Measurements from ENCODE around the gene FOXP1. TPM values are rescaled to one million over a fixed set of nuclear protein-coding genes. Genes with fewer than 3 reads are reported as not detected.

FOXP1 gene
- total RNA-seq, 4 donors from 2014 or later = 181 to 225 (median 205) TPM

DNA sequence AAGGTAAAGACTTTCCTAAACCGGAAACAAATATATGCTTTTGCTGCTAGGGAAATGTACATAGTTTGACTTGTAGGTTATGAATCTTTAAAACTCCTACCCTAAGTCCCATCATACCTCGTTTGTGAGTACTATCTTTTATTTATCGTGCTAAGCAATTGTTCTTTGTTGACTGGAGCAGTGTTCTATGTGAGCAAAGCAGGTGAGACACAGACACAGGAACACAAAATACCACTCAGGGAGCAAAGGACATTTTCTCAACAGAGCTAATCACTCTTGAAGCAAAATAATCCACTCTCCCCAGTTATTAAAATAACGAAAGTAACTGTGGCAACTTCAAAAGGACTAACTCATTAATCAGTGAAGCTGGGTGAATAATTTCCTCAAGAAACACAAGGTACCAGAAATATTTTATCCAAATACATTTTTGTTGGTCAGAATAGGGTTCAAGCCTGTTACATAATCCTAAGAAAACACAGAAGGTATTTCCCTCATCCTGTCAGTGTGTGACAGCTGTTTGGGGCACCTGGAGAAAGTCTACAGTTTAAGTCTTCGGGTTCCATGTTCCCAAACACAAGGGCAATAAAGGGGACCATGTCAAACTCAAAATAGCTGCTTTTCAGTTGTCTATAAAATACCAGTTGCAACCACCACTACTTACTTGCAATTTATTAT, 407.7 kb downstream of the FOXP1 start:
- Histone ChIP-seq H3K27ac (replicated peaks in 1 of 4) (no peak overlapping the region), H3K27me3 (no peaks in the 10 kb centered on the region), H3K9me3 (no peaks in the 10 kb centered on the region), H3K4me1 (peaks cover 3 to 41% (median 14%) of the 10 kb centered on the region in 4 donors), H3K36me3 (peaks cover 0 to 3% (median 2%) of the 10 kb centered on the region in 4 donors), H3K4me3 (no peak overlapping the region)
- no peak for DNase-seq (ENCODE audit: extremely low spot score)
- intact Hi-C loops (cut with DNase I) = no loop called here
- TF ChIP-seq POLR2A (IDR thresholded peaks at IDR 0.05; ENCODE audit: low read depth) = no peak
- WGBS = 78% methylated on average over 5 of the region's 5 CpGs

DNA sequence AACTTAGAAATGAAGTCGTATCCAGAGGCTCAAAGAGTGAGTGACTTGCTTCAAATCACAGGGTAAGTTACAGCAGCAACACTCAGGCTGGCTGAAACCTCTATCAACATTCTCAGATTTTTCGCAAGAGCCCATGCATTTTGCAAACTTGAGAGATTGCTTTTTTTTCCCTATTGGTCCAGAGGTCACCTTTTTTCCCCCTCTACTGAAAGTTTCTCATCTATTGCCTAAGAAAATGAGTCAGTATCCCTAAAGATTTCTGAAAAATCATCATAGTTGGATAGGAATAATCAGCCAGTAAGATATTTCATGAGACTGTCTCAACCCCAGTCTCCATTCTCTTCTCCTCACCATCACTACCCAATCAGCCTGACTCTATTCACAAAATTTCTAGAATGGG, 410.6 kb downstream of the FOXP1 start:
- WGBS = 86% methylated on average over 2 of the region's 2 CpGs
- Histone ChIP-seq H3K27ac (replicated peaks in 1 of 4) (peak overlapping the region in 1 of 4 donors; percentile 9), H3K4me3 (no peak overlapping the region), H3K36me3 (peaks cover 0 to 3% (median 2%) of the 10 kb centered on the region in 4 donors), H3K27me3 (no peaks in the 10 kb centered on the region), H3K4me1 (peaks cover 3 to 59% (median 32%) of the 10 kb centered on the region in 4 donors), H3K9me3 (no peaks in the 10 kb centered on the region)
- no peak for DNase-seq (ENCODE audit: extremely low spot score)
- TF ChIP-seq, protein P1, sequence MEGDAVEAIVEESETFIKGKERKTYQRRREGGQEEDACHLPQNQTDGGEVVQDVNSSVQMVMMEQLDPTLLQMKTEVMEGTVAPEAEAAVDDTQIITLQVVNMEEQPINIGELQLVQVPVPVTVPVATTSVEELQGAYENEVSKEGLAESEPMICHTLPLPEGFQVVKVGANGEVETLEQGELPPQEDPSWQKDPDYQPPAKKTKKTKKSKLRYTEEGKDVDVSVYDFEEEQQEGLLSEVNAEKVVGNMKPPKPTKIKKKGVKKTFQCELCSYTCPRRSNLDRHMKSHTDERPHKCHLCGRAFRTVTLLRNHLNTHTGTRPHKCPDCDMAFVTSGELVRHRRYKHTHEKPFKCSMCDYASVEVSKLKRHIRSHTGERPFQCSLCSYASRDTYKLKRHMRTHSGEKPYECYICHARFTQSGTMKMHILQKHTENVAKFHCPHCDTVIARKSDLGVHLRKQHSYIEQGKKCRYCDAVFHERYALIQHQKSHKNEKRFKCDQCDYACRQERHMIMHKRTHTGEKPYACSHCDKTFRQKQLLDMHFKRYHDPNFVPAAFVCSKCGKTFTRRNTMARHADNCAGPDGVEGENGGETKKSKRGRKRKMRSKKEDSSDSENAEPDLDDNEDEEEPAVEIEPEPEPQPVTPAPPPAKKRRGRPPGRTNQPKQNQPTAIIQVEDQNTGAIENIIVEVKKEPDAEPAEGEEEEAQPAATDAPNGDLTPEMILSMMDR (IDR thresholded peaks at IDR 0.05) = no peak
- TF ChIP-seq POLR2AphosphoS5 (IDR thresholded peaks at IDR 0.05) = peak in 1 of 2 donors; percentile 14
- intact Hi-C loops (cut with DNase I) = no loop called here

DNA sequence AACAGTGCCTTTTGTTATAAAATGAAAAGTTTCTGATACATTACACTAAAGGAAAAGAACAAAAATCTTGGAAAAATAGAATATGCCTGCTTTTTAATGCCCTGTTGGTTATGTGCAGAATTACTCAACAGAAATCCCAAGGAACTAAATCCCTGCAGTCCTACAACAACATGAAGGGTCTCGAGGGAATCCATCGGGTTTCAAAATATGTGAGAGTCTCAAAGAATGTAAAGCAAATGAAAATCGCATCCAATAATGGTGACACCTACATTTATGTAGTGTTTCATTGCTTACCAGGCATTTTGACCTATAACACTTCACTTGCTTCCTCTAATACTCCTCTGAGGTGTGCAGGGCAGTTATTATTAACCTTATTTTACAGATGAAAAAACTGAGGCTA, 411.3 kb downstream of the FOXP1 start:
- Histone ChIP-seq H3K36me3 (peaks cover 0 to 3% (median under 1%) of the 10 kb centered on the region in 4 donors), H3K27ac (replicated peaks in 1 of 4) (no peak overlapping the region), H3K9me3 (no peaks in the 10 kb centered on the region), H3K4me3 (no peak overlapping the region), H3K4me1 (peaks cover 3 to 56% (median 33%) of the 10 kb centered on the region in 4 donors), H3K27me3 (no peaks in the 10 kb centered on the region)
- DNase-seq (ENCODE audit: extremely low spot score) = no peak
- WGBS = 88% methylated on average over 3 of the region's 3 CpGs
- intact Hi-C loops (cut with DNase I) = no loop called here
- TF ChIP-seq, protein P1 (IDR thresholded peaks at IDR 0.05) = no peak

DNA sequence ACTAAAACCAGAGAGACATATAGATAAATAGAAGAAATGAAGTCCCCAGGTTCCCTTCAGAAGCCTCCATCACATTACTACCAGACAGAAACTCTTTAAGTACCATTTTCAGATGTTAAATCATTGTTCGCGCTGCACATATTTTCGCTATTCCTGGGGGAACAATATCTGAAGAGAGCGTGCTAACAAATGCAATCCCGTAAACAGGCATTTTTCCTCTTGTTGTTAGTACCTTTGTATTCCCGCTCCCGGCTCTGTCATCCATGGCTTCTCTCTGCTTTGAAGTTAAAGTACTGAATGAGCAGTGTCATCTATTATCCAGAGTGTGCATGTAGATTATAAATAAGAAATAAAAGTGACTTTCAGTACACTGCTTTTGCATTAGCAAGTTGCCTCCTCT, 412.3 kb downstream of the FOXP1 start:
- peaks cover 0 to 3% (median 0%) of the 10 kb centered on the region in 4 donors for H3K36me3 ChIP-seq
- no peak overlapping the region for H3K4me3 ChIP-seq
- no peak for TF ChIP-seq POLR2AphosphoS5 (IDR thresholded peaks at IDR 0.05)
- no peak for TF ChIP-seq POLR2A (IDR thresholded peaks at IDR 0.05; ENCODE audit: low read depth)
- no peak for TF ChIP-seq EP300 (IDR thresholded peaks at IDR 0.05)
- TF ChIP-seq, protein P1 (IDR thresholded peaks at IDR 0.05) = no peak
- WGBS = 92% methylated on average over 7 of the region's 7 CpGs
- no peak overlapping the region for H3K27ac ChIP-seq (replicated peaks in 1 of 4)
- no peaks in the 10 kb centered on the region for H3K9me3 ChIP-seq
- H3K27me3 ChIP-seq = no peaks in the 10 kb centered on the region
- DNase-seq (ENCODE audit: extremely low spot score) = no peak
- peaks cover 3 to 47% (median 31%) of the 10 kb centered on the region in 4 donors for H3K4me1 ChIP-seq
- intact Hi-C loops (cut with DNase I) = no loop called here

DNA sequence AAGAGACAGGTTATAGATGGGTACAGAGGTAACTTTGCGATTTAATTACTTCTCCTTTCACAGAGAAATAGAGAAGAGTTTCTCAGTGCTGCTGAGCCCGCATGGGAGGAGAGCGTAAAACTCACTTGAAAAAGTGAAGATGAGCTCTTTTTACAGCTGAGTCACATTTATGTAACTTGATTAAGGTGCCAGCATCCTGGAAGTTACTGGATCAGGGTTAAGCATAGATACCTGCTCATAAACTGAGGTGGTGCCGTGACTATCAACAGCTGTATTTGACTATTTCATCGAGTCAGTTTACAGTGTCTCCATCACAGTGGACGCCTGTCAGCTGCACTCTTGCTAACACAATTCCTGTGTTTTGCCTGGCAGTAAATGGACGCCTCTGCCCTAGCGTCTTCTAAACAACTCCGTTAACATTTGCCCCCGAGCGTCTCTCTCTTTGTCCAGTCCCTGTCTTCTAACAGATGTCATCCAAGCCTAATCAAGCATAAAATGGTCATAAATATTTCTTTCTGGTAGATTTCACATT, 414.6 kb downstream of the FOXP1 start:
- intact Hi-C loops (cut with DNase I) = no loop called here
- H3K27me3 ChIP-seq = no peaks in the 10 kb centered on the region
- 49% methylated on average over 11 of the region's 11 CpGs for WGBS
- H3K4me1 ChIP-seq = peaks cover 3 to 28% (median 22%) of the 10 kb centered on the region in 4 donors
- no peak for DNase-seq (ENCODE audit: extremely low spot score)
- no peaks in the 10 kb centered on the region for H3K36me3 ChIP-seq
- H3K27ac ChIP-seq (replicated peaks in 1 of 4) = peak overlapping the region; percentile 21 to 71 (median 60)
- H3K4me3 ChIP-seq = peak overlapping the region in 3 of 4 donors; percentile 2 to 34 (median 18)
- TF ChIP-seq, protein P1 (IDR thresholded peaks at IDR 0.05) = no peak
- peak; percentile 6 to 11 for TF ChIP-seq POLR2AphosphoS5 (IDR thresholded peaks at IDR 0.05)
- H3K9me3 ChIP-seq = no peaks in the 10 kb centered on the region

Data from esophagus muscularis mucosa (tissue), 4 donors.